Suppressor macrophage (primary cell): ENCODE data around the gene TKT.

ENCODE experiments used
- DNase-seq, 4 experiments: peaks; one replicate each; pipeline ENCODE4 v3.0.0-alpha.2; 2020 to 2022

Gene TKT

GRCh38 chr3:53259427-53260259 lies 3.8 kb upstream of the TKT start:
- DNase-seq, result no peak

DNA sequence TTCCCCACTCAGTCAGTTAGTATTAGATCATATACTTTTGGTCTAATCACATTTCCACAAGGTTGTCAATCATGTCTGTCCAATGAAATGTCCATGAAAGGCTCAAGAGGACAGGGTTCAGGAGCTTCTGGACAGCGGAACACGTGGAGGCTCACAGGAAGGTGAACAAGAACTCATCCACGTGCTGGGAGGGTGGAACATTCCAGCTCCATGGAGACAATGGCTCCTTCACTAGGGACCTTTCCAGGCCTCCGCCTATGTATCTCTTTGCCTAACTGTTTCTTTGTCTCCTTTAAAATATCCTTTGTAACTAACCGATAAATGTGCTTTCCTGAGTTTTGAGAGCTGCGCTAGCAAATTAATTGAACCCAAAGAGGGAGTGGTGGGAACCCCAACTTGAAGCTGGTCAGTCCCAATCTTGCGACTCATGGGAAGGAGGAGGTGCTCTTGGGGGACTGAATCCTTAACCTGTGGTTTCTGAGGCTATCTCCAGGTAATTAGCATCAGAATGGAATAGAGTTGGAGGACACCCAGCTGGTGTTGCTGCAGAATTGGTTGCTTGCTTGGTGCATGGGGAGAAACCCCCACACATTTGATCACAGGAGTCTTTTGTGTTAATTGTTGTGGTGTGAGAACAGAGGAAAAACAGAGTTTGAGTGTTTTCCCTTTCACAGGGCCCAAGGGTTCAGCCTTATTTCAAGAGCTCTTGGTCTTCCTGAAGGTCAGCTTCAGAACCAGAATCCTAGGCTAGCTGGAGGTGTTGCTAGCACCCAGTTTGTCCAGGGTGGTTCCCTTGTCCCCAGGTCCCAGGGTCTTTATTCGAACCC lies 3.0 kb upstream of the TKT start:
- DNase-seq, result no peak

GRCh38 chr3:53257465-53257864 lies 1.6 kb upstream of the TKT start:
- DNase-seq, result no peak

GRCh38 chr3:53256704-53257055 lies 858 bp upstream of the TKT start:
- no peak for DNase-seq

- DNase-seq, result peak; percentile 51 to 83 (median 68)
These were observed 423 bp downstream of the TKT start for GRCh38 chr3:53255423-53255774.

DNA sequence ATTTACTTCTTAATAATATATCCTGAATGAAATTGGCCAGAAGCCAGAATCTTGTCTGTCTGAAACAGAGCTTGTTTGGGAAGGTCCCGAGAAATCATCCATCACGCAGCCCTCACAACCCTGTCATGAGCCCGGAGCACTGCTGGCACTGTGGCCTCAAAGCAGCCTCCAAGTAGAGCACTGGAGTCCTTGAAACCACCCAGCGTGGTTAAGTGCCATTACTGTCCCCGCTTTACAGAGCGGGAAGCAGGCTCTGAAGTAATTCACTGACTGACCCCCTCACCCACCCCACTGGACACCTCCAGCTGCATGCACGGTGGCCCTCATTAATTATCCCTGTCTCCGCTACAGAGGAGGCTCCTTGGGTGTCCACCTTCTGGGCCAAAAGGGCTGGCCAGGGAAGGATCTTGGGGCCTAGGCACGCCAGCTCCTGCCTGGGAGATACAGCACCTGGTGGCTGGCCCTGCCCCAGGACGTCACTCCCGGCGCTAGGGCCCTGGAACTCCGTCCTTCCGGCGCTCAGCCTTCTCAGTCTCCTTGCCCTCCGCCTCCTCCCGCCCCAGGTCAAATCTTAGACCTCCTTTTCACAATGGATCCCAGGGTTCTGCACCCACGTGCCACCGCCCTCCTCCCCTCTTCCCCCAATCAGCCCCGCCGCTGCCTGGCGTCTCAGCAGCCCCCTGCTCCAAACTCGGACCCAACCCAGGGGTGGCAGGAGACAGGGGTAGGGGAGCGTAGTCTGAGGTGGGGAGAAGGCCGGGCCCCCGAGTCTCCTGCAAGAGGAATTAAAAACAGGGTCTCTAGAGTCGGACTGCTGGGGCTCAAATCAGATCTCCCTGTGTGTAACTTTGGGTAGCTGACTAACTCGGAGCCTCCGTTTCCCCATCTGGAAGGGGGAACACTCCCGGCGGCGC lies 1.1 kb downstream of the TKT start:
- peak; percentile 55 to 80 (median 67) for DNase-seq

DNA sequence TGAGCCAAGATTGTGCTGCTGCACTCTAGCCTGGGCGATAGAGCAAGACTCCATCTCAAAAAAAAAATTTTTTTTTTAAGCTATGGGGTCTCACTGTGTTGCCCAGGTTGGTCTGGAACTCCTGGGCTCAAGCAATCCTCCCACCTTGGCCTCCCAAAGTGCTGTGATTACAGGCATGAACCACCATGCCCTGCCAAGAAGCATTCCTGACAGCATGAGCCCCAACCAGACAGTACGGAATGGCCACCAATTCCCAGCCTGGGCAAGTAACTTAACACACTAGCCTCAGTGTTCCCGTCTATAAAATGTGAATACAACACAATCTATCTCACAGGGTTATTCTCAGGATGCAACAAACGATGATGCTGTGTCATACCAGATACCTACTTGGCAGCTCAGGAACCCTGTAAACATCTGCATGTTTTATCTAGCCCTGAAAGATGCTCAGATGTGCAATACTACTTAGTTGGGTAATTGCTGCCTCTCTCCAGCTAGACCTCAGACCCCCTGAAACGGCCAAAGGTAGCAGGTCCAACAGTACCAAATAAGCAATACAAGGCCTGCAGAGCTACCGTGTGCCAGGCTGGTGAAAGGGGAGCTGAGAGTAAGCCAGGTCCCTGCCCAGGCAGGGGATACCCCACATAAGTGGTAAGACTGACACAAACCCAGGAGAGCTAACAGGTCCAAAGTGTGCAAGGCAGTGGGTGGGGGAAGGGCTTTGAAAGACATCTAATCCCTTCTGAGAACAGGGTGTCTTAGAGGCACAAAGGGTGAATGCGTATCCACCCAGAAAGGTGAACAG lies 1.9 kb downstream of the TKT start:
- DNase-seq, result no peak

GRCh38 chr3:53252947-53253322 lies 2.9 kb downstream of the TKT start:
- DNase-seq, result peak in 1 of 4 experiments; percentile 30

DNA sequence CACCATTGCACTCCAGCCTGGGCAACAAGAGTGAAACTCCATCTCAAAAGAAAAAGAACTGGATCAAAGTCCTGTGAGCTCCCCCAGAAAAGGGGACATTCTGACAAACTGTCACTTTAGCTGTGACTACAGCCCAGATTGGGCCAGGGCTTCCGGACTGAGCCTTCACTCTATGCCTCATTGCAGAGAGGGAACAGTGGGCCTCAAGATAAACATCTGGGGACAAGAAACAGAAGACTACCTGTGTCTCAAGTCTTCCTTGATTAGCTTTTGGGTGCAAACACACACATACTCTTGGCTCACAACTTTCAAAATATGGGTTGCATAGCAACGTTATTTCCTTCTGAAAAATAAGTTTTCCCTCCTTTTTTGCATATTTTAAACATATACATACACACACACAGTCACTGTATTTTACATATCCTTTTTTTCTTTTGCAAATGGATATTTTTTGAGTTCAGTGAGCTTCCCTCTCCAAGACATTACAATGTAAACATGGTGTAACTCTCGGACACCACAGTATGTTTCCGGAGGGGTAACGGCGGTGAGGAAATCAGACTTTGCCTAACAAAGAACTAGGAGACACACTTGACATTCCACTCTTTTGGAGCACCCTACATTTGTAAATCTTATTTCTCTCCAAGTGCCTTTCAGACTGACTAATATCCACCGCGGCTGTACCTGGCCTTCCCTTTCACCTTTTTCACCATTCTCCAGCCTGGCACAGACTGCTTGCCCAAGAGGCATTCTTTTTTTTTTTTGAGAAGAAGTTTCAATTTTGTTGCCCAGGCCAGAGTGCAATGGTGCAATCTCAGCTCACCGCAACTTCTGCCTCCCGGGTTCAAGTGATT lies 3.5 kb downstream of the TKT start:
- peak; percentile 67 to 86 (median 80) for DNase-seq

- no peak for DNase-seq
These were observed 4.8 kb downstream of the TKT start for GRCh38 chr3:53250881-53251605.

DNA sequence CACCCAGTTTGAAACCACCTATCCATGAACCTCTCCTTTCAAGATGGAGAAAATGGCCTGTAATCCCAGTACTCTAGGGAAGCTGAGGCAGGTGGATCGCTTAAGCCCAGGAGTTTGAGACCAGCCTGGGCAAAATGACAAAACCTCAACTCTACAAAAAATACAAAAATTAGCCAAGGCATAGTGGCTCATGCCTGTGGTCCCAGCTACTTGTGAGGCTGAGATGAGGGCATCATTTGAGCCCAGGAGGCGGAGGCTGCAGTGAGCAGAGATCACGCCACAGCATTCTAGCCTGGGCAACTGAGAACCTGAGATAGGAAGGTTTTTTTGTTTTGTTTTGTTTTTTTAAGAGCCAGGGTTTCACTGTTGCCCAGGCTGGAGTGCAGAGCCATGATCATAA lies 5.4 kb downstream of the TKT start:
- DNase-seq, result no peak

GRCh38 chr3:53248161-53248560 lies 7.7 kb downstream of the TKT start:
- no peak for DNase-seq

DNA sequence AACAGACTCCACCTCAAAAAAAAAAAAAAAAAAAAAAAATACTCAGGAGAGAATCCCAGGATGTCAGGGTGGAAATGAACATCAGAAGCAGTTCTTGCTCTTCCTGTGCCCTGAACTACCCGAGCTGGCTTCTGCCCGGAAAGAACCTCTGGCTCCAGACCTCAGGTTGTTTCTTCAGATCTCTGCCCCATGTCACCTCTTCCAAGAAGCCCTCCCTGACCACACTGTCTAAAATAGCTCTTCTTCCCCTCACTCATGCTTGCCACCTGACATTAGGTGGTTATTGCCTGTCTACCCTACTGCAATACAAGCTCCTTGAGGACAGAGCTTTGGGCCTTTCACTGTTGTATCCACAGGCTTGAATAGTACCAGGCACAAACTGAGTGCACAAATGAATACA lies 8.2 kb downstream of the TKT start:
- DNase-seq, result no peak

DNA sequence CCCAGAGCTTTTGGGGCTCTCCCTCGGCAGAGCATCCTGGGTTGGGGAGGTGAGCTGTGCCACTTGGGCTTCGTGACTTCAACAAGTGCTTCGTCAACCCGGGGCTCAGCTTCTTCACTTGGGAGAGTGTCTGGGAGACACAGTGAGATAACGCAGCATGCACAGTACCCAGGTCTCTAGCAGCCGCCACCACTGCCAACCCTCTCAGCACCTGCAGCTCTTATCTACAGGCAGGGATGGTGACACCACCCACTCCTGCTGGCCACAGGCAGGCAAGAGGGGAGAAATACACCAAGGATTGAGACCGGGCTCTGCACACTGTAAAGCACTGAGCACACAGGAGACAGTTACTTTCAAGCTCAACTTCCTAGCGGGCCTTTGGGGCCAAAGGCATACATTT lies 11.6 kb downstream of the TKT start:
- DNase-seq, result no peak

DNA sequence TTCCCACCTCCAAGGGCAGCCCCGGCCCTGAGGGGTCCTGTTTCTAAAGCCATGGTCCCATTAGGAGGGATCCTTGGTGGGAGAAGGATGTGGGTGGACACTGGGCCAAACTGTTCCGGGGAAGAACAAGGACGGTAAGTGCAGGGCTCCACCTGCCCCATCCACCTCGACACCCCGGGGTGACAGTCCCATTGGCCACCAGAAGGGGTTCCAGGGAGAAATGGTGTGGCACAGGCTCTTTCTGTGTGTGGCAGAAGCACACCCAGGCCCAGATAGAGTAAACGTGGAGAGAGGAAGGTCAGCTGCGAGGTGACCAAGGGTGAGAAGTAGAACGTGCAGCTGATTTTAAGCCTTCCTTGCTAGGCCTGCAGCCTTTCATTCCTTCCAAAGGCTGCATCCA lies 12.0 kb downstream of the TKT start:
- no peak for DNase-seq

- DNase-seq, result no peak
These were observed 12.7 kb downstream of the TKT start for GRCh38 chr3:53243165-53243564.

GRCh38 chr3:53242642-53243041 lies 13.2 kb downstream of the TKT start:
- no peak for DNase-seq

GRCh38 chr3:53242155-53242554 lies 13.7 kb downstream of the TKT start:
- DNase-seq, result no peak

GRCh38 chr3:53240989-53241972 lies 14.5 kb downstream of the TKT start:
- DNase-seq, result no peak
